Measurements from ENCODE around the gene LILRA1.
"Not testable (repeated sequence)": the region's sequence is repeated elsewhere in the genome, so short reads cannot be mapped to it uniquely, and the experiment has no call there.

LILRA1 gene

DNA sequence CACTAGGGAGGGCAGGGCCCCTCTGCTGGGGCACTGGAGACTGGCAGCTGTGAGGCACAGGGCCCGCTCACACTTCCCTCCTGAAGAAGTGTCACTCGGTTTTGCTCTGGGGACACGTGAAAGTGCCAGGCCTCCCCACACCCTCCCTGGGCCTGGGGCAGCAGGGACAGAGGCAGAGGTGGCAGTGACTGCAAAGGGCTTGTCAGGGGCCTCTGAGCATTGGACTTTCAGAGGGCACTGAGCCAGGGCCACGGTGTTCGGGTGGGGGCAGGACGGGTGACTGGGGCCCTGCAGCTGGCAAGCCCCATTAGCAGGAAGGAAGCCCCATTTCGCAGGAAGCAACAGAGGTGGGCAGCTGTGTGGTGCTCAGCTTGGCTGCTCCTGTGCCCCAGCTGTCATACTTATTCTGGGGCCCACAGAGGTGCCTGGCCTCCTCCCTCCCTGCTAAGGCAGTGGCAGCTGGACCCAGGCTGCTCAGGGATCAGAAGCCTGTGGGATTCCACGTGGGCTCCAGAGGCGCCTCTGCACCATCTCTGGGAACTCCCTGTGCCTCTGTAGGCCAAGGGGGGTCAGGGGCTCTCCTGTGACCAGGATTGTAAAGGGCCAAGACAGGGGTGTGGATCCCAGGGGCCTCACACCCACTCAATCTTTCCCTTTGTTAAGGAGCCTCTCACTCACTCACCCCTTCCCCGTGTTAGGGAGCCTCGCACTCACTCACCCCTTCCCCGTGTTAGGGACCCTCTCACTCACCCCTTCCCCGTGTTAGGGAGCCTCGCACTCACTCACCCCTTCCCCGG is 31.7 kb downstream of the LILRA1 start:
- H3K4me2 ChIP-seq (ENCODE audit: low read depth, low read length, poor library complexity, severe bottlenecking); H3K9ac ChIP-seq (ENCODE audit: low read length); H3K9me3 ChIP-seq (ENCODE audit: insufficient read depth, low read length); H3K9me2 ChIP-seq (replicated peaks; ENCODE audit: insufficient read depth, low read length); H3K79me2 ChIP-seq (ENCODE audit: insufficient read depth, low read length); H3K4me3 ChIP-seq (ENCODE audit: insufficient read depth, low read length, poor library complexity, severe bottlenecking); H3K27ac ChIP-seq (ENCODE audit: low read depth, low read length); H2AFZ ChIP-seq (ENCODE audit: low read depth, low read length, severe bottlenecking); H3F3A ChIP-seq (ENCODE audit: insufficient read depth); H3K27me3 ChIP-seq (ENCODE audit: low read length); H3K36me3 ChIP-seq (ENCODE audit: low read length); H4K20me1 ChIP-seq (ENCODE audit: low read depth, low read length): not testable (repeated sequence)

DNA sequence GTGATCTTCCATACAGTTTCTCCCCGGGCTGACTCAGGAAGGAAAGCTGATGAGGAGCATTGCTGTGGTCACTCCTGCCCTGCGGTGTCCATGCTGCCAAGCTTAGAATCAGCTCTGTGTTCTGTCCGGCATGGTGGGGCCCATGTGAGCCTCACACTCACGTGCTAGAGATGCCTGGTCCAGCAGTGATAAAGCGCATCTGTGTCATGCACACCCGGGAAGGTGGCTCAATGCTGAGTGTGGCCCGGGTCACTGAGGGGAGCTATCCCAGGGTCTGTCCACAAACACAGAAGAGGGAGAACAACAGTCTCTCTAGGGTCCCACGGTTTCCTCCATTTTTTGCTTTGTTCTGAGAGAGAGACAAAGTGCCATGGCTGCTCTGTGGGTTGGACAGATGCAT is 33.3 kb downstream of the LILRA1 start:
- H4K20me1 ChIP-seq (ENCODE audit: low read depth, low read length) = no peaks in the 10 kb centered on the region
- no peaks in the 10 kb centered on the region for H3K27me3 ChIP-seq (ENCODE audit: low read length)
- H2AFZ ChIP-seq (ENCODE audit: low read depth, low read length, severe bottlenecking) = no peak overlapping the region
- H3K9me3 ChIP-seq (ENCODE audit: insufficient read depth, low read length) = no peaks in the 10 kb centered on the region
- H3K4me3 ChIP-seq (ENCODE audit: insufficient read depth, low read length, poor library complexity, severe bottlenecking) = no peak overlapping the region
- H3K27ac ChIP-seq (ENCODE audit: low read depth, low read length) = no peak overlapping the region
- H3K9me2 ChIP-seq (replicated peaks; ENCODE audit: insufficient read depth, low read length) = no peaks in the 10 kb centered on the region
- no peaks in the 10 kb centered on the region for H3K79me2 ChIP-seq (ENCODE audit: insufficient read depth, low read length)
- TF ChIP-seq EZH2phosphoT487 (conservative IDR thresholded peaks at IDR 0.05; ENCODE audit: low read length) = no peak
- TF ChIP-seq, protein P1, sequence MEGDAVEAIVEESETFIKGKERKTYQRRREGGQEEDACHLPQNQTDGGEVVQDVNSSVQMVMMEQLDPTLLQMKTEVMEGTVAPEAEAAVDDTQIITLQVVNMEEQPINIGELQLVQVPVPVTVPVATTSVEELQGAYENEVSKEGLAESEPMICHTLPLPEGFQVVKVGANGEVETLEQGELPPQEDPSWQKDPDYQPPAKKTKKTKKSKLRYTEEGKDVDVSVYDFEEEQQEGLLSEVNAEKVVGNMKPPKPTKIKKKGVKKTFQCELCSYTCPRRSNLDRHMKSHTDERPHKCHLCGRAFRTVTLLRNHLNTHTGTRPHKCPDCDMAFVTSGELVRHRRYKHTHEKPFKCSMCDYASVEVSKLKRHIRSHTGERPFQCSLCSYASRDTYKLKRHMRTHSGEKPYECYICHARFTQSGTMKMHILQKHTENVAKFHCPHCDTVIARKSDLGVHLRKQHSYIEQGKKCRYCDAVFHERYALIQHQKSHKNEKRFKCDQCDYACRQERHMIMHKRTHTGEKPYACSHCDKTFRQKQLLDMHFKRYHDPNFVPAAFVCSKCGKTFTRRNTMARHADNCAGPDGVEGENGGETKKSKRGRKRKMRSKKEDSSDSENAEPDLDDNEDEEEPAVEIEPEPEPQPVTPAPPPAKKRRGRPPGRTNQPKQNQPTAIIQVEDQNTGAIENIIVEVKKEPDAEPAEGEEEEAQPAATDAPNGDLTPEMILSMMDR (IDR thresholded peaks at IDR 0.05; ENCODE audit: insufficient read depth, low read length, poor library complexity, severe bottlenecking) = no peak
- no peaks in the 10 kb centered on the region for H3F3A ChIP-seq (ENCODE audit: insufficient read depth)
- H3K9ac ChIP-seq (ENCODE audit: low read length) = no peak overlapping the region
- no peaks in the 10 kb centered on the region for H3K36me3 ChIP-seq (ENCODE audit: low read length)
- no peak overlapping the region for H3K4me2 ChIP-seq (ENCODE audit: low read depth, low read length, poor library complexity, severe bottlenecking)

DNA sequence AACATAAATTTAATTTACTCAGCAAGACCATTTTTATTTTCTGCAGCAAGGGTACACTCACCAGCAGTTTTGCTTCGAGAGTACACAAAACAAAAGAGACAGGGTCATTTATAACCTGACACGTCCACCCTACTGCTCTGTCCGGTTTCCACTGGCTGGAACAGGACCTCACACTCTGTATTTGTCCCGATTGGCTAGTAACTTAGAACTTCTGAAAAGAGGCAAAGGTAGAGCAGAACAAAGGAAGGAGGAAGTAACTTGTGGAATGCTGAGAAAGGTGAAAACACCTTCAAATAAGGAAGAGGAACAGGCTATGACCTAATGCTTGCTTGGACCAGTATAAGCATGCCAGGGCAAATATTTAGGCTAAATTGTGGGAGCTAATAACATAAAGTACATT is 34.5 kb downstream of the LILRA1 start:
- not testable (repeated sequence) for H2AFZ ChIP-seq (ENCODE audit: low read depth, low read length, severe bottlenecking); H3K79me2 ChIP-seq (ENCODE audit: insufficient read depth, low read length); H3K9me2 ChIP-seq (replicated peaks; ENCODE audit: insufficient read depth, low read length); H3K27ac ChIP-seq (ENCODE audit: low read depth, low read length); H3K27me3 ChIP-seq (ENCODE audit: low read length); H3K4me2 ChIP-seq (ENCODE audit: low read depth, low read length, poor library complexity, severe bottlenecking); H3K4me3 ChIP-seq (ENCODE audit: insufficient read depth, low read length, poor library complexity, severe bottlenecking); H3K36me3 ChIP-seq (ENCODE audit: low read length); H3F3A ChIP-seq (ENCODE audit: insufficient read depth); H4K20me1 ChIP-seq (ENCODE audit: low read depth, low read length); H3K9ac ChIP-seq (ENCODE audit: low read length); H3K9me3 ChIP-seq (ENCODE audit: insufficient read depth, low read length)

DNA sequence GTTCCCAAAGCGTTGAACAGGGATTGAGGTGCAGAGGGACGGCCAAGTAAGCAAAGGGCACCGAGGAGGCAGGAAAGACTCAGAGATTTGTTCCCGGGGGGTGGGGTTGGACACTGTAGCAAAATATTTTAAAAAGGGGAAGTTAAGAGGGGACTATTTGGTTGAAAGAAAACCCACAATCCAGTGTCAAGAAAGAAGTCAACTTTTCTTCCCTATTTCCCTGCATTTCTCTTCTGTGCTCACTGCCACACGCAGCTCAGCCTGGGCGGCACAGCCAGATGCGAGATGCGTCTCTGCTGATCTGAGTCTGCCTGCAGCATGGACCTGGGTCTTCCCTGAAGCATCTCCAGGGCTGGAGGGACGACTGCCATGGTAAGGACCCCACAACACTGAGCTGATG is 36.8 kb downstream of the LILRA1 start, which contains the start of gene LILRB1:
LILRB1 (plus strand) TSS at position 223 of the 400 bp plus-strand sequence. CDS start 590 bp downstream, outside the sequence.
- not testable (repeated sequence) for H3K4me3 ChIP-seq (ENCODE audit: insufficient read depth, low read length, poor library complexity, severe bottlenecking); H3K4me2 ChIP-seq (ENCODE audit: low read depth, low read length, poor library complexity, severe bottlenecking); H3F3A ChIP-seq (ENCODE audit: insufficient read depth); H3K36me3 ChIP-seq (ENCODE audit: low read length); H3K9ac ChIP-seq (ENCODE audit: low read length); H3K27me3 ChIP-seq (ENCODE audit: low read length); H2AFZ ChIP-seq (ENCODE audit: low read depth, low read length, severe bottlenecking); H3K27ac ChIP-seq (ENCODE audit: low read depth, low read length); H3K9me3 ChIP-seq (ENCODE audit: insufficient read depth, low read length); H3K9me2 ChIP-seq (replicated peaks; ENCODE audit: insufficient read depth, low read length); H4K20me1 ChIP-seq (ENCODE audit: low read depth, low read length); H3K79me2 ChIP-seq (ENCODE audit: insufficient read depth, low read length)

DNA sequence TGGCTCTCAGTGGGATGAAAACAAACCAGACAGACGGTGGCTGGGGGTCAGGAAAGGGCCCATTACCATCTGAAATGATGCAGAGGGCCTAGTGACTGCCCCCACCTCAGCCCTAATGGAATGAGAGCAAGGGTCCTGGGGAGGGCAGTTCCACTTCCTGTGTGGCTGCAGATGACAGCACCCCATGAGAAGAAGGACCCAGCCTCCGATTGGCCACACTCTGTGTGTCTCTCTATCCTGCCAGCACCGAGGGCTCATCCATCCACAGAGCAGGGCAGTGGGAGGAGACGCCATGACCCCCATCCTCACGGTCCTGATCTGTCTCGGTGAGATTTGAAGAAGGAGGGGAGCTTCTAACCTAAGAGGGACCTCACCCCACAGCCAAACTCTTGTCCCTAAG is 37.4 kb downstream of the LILRA1 start:
- TF ChIP-seq, protein P1 (IDR thresholded peaks at IDR 0.05; ENCODE audit: insufficient read depth, low read length, poor library complexity, severe bottlenecking) = no peak
- no peak for TF ChIP-seq EZH2phosphoT487 (conservative IDR thresholded peaks at IDR 0.05; ENCODE audit: low read length)
- H3K9me2 ChIP-seq (replicated peaks; ENCODE audit: insufficient read depth, low read length) = no peaks in the 10 kb centered on the region
- no peak overlapping the region for H3K4me2 ChIP-seq (ENCODE audit: low read depth, low read length, poor library complexity, severe bottlenecking)
- H3K4me3 ChIP-seq (ENCODE audit: insufficient read depth, low read length, poor library complexity, severe bottlenecking) = no peak overlapping the region
- no peaks in the 10 kb centered on the region for H3K36me3 ChIP-seq (ENCODE audit: low read length)
- no peaks in the 10 kb centered on the region for H3K79me2 ChIP-seq (ENCODE audit: insufficient read depth, low read length)
- no peaks in the 10 kb centered on the region for H3K9me3 ChIP-seq (ENCODE audit: insufficient read depth, low read length)
- H3K9ac ChIP-seq (ENCODE audit: low read length) = no peak overlapping the region
- no peak overlapping the region for H3K27ac ChIP-seq (ENCODE audit: low read depth, low read length)
- H3F3A ChIP-seq (ENCODE audit: insufficient read depth) = no peaks in the 10 kb centered on the region
- no peaks in the 10 kb centered on the region for H3K27me3 ChIP-seq (ENCODE audit: low read length)
- no peaks in the 10 kb centered on the region for H4K20me1 ChIP-seq (ENCODE audit: low read depth, low read length)
- H2AFZ ChIP-seq (ENCODE audit: low read depth, low read length, severe bottlenecking) = no peak overlapping the region

DNA sequence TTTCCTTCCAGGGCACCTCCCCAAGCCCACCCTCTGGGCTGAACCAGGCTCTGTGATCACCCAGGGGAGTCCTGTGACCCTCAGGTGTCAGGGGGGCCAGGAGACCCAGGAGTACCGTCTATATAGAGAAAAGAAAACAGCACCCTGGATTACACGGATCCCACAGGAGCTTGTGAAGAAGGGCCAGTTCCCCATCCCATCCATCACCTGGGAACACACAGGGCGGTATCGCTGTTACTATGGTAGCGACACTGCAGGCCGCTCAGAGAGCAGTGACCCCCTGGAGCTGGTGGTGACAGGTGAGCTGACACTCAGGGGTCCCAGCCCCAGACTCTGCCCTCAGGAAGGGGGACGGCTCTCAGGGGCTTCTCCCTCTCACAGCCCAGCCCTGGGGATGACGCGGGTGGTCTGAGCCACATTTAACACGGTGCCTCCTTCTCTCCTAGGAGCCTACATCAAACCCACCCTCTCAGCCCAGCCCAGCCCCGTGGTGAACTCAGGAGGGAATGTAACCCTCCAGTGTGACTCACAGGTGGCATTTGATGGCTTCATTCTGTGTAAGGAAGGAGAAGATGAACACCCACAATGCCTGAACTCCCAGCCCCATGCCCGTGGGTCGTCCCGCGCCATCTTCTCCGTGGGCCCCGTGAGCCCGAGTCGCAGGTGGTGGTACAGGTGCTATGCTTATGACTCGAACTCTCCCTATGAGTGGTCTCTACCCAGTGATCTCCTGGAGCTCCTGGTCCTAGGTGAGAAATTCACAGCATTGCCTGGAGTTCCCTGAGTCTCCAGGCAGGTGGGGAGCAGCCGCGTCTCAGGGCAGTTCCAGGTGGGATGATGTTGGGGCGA is 38.3 kb downstream of the LILRA1 start:
- not testable (repeated sequence) for H2AFZ ChIP-seq (ENCODE audit: low read depth, low read length, severe bottlenecking); H3K4me2 ChIP-seq (ENCODE audit: low read depth, low read length, poor library complexity, severe bottlenecking); H3K9me3 ChIP-seq (ENCODE audit: insufficient read depth, low read length); H3K27me3 ChIP-seq (ENCODE audit: low read length); H3K79me2 ChIP-seq (ENCODE audit: insufficient read depth, low read length); H3K27ac ChIP-seq (ENCODE audit: low read depth, low read length); H3F3A ChIP-seq (ENCODE audit: insufficient read depth); H3K9ac ChIP-seq (ENCODE audit: low read length); H4K20me1 ChIP-seq (ENCODE audit: low read depth, low read length); H3K36me3 ChIP-seq (ENCODE audit: low read length); H3K9me2 ChIP-seq (replicated peaks; ENCODE audit: insufficient read depth, low read length); H3K4me3 ChIP-seq (ENCODE audit: insufficient read depth, low read length, poor library complexity, severe bottlenecking)
